Measurements from ENCODE around the gene OR51B2.

DNA sequence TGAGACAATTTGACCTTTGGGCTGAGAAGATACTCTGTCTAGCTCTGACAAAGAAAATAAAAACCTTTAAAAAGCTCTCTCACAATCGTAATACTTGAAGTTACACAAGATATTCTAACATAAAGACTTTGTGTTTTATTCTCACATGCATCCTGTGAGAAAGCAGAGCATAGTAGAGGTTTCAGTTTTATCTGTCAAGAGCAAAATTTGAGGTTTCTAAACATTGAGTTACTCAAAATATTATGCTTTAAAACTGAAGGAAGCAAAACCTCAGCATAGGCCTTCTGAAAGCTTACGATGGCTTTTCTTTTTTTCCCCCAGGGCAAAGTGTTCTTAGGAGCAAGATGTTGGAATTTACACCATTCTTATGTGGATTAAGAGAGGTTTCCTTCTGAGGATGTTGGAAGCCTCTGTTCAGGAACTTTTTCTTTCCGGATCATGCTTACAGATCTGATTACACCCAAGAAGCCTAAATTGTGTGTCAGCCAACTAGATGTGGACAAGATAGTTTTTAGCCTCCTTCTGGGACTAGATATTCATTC, 44.5 kb upstream of the OR51B2 start:
- TF ChIP-seq, protein P1, sequence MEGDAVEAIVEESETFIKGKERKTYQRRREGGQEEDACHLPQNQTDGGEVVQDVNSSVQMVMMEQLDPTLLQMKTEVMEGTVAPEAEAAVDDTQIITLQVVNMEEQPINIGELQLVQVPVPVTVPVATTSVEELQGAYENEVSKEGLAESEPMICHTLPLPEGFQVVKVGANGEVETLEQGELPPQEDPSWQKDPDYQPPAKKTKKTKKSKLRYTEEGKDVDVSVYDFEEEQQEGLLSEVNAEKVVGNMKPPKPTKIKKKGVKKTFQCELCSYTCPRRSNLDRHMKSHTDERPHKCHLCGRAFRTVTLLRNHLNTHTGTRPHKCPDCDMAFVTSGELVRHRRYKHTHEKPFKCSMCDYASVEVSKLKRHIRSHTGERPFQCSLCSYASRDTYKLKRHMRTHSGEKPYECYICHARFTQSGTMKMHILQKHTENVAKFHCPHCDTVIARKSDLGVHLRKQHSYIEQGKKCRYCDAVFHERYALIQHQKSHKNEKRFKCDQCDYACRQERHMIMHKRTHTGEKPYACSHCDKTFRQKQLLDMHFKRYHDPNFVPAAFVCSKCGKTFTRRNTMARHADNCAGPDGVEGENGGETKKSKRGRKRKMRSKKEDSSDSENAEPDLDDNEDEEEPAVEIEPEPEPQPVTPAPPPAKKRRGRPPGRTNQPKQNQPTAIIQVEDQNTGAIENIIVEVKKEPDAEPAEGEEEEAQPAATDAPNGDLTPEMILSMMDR (IDR thresholded peaks at IDR 0.05): no peak
- no peak for TF ChIP-seq POLR2A (IDR thresholded peaks at IDR 0.05)

Data from body of pancreas (tissue), 4 donors.